ENCODE results near the gene SEMA3C.
A peak's percentile ranks its signal among the peaks of the same experiment; 100 is the strongest.

SEMA3C gene

DNA sequence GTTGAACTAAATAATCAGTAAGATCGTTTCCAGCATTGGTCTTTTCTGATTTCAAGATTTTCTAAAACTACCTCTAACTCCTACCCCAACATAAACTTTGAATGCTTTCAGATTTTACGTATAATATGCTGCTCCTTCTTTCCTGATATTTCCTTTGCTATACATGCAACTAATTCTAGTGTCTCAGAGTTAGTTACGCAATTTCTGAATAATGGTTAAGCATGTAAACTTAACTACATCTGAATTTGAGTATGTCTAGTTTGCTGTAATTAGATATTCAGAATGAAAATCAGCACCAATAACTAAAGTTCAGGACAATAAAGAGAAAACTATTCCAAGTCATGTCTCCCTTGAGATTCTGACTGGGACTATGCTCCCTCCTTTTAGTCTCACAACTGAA is 71.0 kb downstream of the SEMA3C start:
- DNase-seq = no peak

DNA sequence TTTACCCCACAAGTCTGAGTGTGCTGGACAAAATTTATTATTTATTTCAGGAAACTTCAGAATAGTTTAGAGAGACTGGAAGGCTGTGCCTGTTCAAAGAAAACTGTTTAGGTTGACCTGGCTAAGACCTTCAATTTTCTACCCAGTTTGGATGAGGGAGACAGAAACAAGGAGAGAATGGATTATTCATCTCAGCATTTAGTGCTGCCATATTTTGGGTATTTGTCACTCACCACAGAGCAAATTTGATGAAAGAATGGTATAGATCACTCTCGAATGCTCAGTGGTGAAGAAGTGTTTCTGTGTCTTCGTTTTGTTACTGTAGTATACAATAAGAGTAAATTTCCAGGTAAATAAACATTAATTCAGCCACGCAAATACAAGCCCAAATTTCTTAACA is 71.8 kb downstream of the SEMA3C start:
- DNase-seq = no peak

DNA sequence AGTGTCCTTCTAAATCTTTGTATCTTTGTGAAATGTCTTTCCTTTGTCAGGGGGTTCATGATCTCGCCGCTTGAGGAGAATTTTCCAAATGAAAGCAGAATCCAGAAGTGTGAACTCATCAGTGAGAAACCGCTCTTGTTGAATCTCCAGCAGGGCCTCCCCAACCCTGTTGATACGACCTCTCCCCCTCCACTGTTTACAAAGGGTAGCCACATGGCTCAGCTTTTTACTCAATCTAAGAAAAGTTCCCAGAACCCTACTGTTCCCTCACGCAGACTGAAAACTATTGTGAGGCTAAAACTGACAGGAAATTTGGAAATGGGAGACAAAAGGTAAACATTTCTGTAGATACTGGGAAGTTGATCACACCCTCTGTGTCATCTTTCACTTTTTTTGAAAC is 73.9 kb downstream of the SEMA3C start:
- DNase-seq = no peak

- no peak for DNase-seq
These were observed 75.7 kb downstream of the SEMA3C start for GRCh38 chr7:80843018-80843677.

GRCh38 chr7:80842022-80842790 is 76.6 kb downstream of the SEMA3C start:
- no peak for DNase-seq

GRCh38 chr7:80841423-80841955 is 77.4 kb downstream of the SEMA3C start:
- no peak for DNase-seq

DNA sequence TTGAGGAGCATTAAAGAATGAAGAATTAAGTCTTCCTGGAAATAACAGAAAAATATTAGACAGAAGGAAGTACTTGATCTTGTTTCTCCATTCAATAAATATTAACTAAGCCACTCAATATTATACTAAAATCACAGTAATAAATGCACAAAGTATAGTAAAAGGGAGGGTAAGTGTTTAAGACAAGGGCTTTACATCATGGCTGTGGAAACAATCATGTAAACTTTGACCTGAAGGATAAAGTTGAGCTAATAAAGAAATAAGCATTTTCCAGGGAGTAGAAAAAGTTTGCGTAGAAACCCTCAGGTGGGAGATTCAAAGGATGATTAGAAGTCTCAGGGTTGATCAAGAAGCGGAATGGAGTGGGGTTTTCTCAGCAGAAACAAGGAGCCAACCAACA is 78.2 kb downstream of the SEMA3C start:
- no peak for DNase-seq

DNA sequence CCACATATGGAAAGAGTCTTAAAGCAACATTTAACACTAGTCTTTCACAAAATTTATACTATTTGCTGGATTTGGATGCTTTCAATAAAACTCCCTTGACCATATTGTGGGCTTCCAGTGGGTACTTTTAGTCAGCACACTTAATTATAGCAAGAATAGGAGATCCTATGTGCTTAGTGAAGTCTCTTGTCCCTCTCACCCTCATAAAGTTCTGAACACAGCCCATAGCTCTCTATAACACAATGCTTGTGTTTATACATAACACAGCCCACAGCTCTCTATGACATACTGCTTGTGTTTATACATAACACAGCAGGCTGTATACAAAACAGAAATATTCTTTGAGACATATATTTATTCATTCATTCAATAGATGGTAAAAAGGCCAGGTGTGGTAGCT is 79.0 kb downstream of the SEMA3C start:
- no peak for DNase-seq

DNA sequence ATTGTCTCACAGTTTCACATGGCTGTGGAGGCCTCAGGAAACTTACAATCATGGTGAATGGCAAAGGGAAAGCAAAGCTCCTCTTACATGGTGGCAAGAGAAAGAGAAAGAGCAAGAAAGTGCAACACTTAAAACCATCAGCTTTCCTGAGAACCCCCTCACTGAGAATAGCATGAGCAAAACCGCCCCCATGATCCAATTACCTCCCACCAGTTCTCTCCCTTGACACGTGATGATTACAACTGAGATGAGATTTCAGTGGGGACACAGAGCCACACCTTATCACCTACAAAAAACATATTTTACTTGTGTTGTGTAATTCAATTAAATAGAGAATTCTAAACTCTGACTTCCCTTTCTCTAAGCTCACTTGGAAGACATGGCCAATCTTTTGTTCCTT is 80.2 kb downstream of the SEMA3C start:
- DNase-seq = no peak

DNA sequence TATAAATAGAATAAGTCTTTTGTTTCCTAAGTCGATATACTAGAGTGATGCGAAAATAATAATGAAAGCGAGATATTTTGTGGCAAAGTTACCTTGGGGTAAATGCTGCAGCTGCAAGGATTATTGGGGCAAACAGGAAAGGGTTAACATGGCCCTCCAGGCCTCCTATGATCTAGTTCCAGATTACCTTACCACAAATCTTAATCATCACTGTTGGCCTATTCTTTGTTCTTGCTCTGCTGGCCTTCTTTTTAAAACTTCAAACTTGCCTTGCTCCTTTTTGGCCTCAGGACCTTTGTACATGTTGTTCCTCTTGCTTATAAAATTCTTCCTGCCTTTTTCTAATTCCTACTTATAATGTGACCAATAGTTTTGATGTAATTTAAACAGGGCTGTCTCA is 81.5 kb downstream of the SEMA3C start:
- DNase-seq = no peak

DNA sequence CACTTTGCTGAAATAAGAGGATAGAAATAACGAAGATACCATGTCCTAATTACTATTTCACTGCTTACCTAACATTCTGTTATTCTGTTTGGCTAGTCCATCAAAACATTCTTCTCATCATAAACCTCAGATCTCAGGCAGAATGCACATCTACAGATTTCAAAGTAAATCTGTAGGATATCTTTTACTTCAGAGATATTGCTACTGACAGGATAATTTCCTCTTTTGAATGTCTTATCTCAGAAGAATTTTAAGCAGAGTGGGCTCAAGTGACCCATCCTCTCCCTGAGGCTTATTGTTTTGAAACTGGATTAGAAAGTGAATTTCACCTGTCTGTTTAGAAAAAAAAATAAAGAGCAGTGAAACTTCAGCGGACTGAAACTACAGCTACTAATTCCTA is 83.6 kb downstream of the SEMA3C start:
- no peak for DNase-seq

- DNase-seq = no peak
These were observed 85.3 kb downstream of the SEMA3C start for GRCh38 chr7:80833289-80834268.

DNA sequence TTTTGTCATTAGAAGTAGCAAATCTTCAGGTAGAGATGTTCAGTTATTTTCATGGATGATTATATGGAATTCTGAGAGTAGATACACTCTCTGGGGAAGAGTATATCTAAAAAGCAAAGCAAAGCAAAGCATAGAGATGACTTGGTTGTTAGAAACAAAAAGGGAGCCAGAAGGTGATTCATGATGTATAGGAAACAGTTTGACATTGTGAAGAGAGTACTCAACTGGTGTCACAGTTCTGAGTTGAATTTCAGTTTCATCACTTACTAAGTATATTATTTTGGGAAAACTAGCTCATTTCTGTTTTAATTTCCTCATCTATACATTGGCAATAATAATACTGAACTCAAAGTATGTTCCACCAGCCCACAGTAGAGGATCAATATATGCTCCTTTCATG is 86.8 kb downstream of the SEMA3C start:
- no peak for DNase-seq

DNA sequence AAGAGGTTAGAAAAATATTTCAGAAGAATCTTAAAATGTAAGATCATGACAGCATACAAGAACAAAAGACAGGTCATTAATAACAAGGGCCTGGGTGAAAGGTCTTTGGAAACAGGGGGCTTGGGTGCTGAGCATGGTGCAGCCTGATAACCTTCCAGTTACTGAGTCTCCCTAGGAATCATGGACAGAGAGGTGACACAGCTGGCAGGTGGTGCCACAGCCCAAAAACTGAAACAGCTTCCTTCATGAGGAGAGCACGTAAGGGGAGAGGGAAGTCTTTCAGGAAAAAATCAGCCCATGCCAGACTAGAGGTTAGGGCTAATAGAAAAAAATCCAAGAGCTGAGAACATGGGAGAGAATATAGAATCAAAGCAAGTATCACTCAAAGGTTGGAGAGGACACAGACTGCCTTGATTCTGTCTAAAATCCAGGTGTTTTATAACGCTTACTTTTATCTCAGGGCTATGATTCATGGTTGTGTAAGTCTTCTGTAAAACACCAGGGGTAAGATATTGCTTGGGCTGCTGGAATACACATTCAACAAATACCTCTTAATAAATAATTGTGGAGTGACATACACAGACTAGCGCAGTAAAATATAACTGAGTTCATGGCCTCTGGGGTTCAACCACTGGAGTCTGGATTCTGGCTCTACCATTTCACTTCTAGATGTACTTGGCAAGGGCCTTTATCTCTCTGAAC is 88.1 kb downstream of the SEMA3C start:
- DNase-seq = peak in 1 of 2 experiments; percentile 14

DNA sequence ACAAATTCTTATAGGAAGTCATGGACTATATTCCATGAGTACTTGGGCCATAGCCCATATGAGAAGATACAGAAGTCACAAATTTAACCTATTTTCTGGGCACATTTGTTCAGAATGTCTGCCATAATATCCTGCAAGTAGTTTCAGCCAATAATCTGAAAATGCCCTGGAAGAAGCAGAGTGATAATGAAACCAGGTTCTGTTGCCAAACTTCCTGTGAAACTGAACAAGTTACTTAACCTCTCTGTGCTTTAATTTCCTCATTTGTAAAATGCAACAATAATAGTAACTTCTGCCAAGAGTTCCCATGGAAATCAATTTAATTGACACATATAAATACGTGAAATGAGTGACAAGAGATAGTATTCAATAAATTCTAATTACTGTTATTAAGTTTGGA is 88.8 kb downstream of the SEMA3C start:
- no peak for DNase-seq

DNA sequence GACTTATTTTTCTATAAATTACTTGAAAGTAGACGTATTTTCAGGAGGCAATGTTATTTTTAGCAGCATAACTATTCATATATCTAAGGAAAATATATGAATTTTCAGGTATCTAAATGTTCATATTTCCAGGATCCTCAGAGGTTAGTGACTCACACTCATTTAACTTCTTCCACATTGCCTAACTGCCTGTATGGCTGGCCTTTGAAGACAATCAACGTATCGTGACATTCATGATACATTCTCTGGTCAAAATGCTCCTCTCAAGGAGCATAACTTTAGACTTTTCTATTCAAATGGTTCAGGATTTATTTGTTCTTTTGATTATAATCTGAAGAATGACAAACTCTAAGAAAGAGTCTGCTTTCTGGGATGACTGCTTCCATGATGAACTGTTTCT is 89.3 kb downstream of the SEMA3C start:
- DNase-seq = no peak

DNA sequence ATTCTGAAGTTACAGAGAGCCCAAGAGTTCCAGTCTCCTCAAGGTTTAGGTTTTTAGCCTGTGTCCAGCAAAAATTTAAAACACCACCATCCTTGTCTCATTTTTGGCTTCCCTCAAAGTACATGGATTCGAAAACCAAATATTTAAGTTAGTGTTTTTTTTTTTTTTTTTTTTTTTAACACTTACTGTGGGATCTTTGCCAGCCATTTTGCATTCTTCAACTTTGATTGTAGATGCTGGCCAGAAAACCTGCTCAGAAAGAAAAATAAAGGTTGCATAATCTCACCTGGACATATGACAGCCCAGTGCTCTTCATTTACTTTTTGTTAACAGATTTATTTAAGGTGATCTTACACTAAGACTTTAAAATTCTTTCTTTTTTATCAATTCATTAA is 91.6 kb downstream of the SEMA3C start:
- no peak for DNase-seq

GRCh38 chr7:80826520-80827238 is 92.2 kb downstream of the SEMA3C start:
- DNase-seq = no peak

GRCh38 chr7:80825499-80825898 is 93.4 kb downstream of the SEMA3C start:
- DNase-seq = no peak

DNA sequence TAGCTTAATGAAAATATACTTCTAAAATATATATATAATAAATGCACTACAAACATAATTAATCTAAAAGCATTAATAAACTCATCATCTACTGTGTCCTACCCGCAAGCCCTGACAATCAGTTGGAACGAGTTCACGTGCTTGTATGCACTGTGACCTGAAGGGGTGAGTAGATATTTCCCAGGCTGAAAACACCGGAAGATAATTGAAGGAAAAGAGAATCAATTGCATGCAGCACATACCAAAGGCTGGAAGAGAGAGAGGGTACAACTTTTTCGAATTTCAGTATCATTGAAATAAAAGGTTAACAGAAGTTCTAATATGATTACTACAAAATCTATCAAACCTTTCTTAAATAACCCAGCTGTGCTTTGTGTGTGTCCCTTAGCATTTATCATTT is 94.6 kb downstream of the SEMA3C start:
- DNase-seq = no peak

- DNase-seq = no peak
These were observed 95.8 kb downstream of the SEMA3C start for GRCh38 chr7:80823057-80823456.

GRCh38 chr7:80821771-80822319 is 97.0 kb downstream of the SEMA3C start:
- DNase-seq = no peak
